Measurements from ENCODE around the gene TICAM1. TPM values are rescaled to one million over a fixed set of nuclear protein-coding genes. Genes with fewer than 3 reads are reported as not detected.

Gene TICAM1
- total and polyA plus RNA-seq, 2 of the 13 experiments (the other 11 are each of a cell fraction or from before 2014, with no cell fraction given) = 0.33 to 0.95 TPM

DNA sequence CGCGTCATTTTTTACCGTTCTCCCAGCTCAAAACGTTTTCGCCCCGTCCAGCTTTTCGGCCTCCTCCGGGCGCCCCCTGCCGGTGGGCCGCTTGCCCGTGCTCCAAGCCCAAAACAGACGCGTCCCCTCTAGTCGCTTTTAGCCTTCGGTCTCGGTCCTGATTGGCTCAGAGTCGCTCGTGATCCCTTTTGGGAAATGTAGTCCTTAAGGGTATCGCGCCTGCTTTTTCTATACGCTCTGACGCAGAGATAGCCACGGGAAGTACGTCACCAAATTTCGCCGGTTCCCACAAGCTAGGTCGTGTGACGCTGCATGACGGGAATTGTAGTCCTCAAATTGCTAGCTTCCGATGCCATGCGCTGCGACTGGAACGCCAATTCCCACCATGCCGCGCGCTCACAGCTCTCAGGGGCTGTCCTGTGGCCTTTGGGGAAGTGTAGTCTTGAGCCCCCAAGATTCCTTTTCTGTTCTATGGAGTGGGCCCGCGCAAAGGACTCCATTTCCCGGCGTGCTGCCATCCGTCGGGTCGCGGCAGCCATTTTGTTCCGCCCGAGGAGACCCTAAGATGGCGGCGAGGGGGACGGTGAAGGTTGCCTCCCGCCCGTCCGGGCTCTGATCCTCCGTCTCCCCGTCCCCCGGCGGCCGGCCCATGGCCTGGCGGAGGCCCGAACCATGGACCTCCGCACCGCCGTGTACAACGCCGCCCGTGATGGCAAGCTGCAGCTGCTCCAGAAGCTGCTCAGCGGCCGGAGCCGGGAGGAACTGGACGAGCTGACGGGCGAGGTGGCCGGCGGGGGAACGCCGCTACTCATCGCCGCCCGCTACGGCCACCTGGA, 40.1 kb downstream of the TICAM1 start, which contains the start of gene FEM1A (continued):
- TF ChIP-seq, protein P1, sequence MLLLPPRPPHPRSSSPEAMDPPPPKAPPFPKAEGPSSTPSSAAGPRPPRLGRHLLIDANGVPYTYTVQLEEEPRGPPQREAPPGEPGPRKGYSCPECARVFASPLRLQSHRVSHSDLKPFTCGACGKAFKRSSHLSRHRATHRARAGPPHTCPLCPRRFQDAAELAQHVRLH (CRISPR knock-in tag; IDR thresholded peaks at IDR 0.05; ENCODE audit: borderline replicate concordance, low read depth) = no peak
- TF ChIP-seq ZSCAN21 (CRISPR knock-in tag; IDR thresholded peaks at IDR 0.05; ENCODE audit: borderline replicate concordance) (peak; percentile 19; the same call in 1 of the 2 replicates), ZNF839 (CRISPR knock-in tag; IDR thresholded peaks at IDR 0.05; ENCODE audit: borderline replicate concordance) (no peak), PTBP1 (IDR thresholded peaks at IDR 0.05; ENCODE audit: low read depth, low read length, poor library complexity, severe bottlenecking) (no peak), ZNF333 (CRISPR knock-in tag; IDR thresholded peaks at IDR 0.05; ENCODE audit: borderline replicate concordance) (no peak; the same call in 1 of the 2 replicates), HNRNPL (IDR thresholded peaks at IDR 0.05; ENCODE audit: low read depth, low read length) (0 out of 2 replicates have a peak, but pooled peaks have one; percentile 42), ONECUT2 (CRISPR knock-in tag; IDR thresholded peaks at IDR 0.05) (no peak), ZZZ3 (CRISPR knock-in tag; IDR thresholded peaks at IDR 0.05; ENCODE audit: borderline replicate concordance) (peak; percentile 81; the same call in 1 of the 2 replicates), HNF4A (CRISPR knock-in tag; IDR thresholded peaks at IDR 0.05) (peak; percentile 37; the same call in 1 of the 2 replicates), GLI4 (CRISPR knock-in tag; IDR thresholded peaks at IDR 0.05; ENCODE audit: borderline replicate concordance) (peak; percentile 75; the same call in 1 of the 2 replicates), ERF (CRISPR knock-in tag; IDR thresholded peaks at IDR 0.05) (no peak), POLR2AphosphoS2 (IDR thresholded peaks at IDR 0.05; ENCODE audit: low read depth, low read length) (no peak), ZNF775 (CRISPR knock-in tag; IDR thresholded peaks at IDR 0.05; ENCODE audit: borderline replicate concordance) (no peak), GATAD1 (CRISPR knock-in tag; IDR thresholded peaks at IDR 0.05) (peak; percentile 97), ZNF7 (CRISPR knock-in tag; IDR thresholded peaks at IDR 0.05) (no peak), DNMT3B (CRISPR knock-in tag; conservative IDR thresholded peaks at IDR 0.05) (no peak), ZFP62 (CRISPR knock-in tag; IDR thresholded peaks at IDR 0.05) (peak; percentile 99)
- TF ChIP-seq, protein P2, sequence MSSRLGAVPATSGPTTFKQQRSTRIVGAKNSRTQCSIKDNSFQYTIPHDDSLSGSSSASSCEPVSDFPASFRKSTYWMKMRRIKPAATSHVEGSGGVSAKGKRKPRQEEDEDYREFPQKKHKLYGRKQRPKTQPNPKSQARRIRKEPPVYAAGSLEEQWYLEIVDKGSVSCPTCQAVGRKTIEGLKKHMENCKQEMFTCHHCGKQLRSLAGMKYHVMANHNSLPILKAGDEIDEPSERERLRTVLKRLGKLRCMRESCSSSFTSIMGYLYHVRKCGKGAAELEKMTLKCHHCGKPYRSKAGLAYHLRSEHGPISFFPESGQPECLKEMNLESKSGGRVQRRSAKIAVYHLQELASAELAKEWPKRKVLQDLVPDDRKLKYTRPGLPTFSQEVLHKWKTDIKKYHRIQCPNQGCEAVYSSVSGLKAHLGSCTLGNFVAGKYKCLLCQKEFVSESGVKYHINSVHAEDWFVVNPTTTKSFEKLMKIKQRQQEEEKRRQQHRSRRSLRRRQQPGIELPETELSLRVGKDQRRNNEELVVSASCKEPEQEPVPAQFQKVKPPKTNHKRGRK (CRISPR knock-in tag; IDR thresholded peaks at IDR 0.05) = no peak
- TF ChIP-seq, protein P3, sequence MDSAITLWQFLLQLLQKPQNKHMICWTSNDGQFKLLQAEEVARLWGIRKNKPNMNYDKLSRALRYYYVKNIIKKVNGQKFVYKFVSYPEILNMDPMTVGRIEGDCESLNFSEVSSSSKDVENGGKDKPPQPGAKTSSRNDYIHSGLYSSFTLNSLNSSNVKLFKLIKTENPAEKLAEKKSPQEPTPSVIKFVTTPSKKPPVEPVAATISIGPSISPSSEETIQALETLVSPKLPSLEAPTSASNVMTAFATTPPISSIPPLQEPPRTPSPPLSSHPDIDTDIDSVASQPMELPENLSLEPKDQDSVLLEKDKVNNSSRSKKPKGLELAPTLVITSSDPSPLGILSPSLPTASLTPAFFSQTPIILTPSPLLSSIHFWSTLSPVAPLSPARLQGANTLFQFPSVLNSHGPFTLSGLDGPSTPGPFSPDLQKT (CRISPR knock-in tag; IDR thresholded peaks at IDR 0.05; ENCODE audit: borderline replicate concordance) = no peak
- TF ChIP-seq, protein P4, sequence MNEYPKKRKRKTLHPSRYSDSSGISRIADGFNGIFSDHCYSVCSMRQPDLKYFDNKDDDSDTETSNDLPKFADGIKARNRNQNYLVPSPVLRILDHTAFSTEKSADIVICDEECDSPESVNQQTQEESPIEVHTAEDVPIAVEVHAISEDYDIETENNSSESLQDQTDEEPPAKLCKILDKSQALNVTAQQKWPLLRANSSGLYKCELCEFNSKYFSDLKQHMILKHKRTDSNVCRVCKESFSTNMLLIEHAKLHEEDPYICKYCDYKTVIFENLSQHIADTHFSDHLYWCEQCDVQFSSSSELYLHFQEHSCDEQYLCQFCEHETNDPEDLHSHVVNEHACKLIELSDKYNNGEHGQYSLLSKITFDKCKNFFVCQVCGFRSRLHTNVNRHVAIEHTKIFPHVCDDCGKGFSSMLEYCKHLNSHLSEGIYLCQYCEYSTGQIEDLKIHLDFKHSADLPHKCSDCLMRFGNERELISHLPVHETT (CRISPR knock-in tag; conservative IDR thresholded peaks at IDR 0.05) = 0 out of 2 replicates have a peak, but pooled peaks have one; percentile 11
- TF ChIP-seq, protein P5, sequence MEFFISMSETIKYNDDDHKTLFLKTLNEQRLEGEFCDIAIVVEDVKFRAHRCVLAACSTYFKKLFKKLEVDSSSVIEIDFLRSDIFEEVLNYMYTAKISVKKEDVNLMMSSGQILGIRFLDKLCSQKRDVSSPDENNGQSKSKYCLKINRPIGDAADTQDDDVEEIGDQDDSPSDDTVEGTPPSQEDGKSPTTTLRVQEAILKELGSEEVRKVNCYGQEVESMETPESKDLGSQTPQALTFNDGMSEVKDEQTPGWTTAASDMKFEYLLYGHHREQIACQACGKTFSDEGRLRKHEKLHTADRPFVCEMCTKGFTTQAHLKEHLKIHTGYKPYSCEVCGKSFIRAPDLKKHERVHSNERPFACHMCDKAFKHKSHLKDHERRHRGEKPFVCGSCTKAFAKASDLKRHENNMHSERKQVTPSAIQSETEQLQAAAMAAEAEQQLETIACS (CRISPR knock-in tag; IDR thresholded peaks at IDR 0.05) = no peak
- TF ChIP-seq, protein P6, sequence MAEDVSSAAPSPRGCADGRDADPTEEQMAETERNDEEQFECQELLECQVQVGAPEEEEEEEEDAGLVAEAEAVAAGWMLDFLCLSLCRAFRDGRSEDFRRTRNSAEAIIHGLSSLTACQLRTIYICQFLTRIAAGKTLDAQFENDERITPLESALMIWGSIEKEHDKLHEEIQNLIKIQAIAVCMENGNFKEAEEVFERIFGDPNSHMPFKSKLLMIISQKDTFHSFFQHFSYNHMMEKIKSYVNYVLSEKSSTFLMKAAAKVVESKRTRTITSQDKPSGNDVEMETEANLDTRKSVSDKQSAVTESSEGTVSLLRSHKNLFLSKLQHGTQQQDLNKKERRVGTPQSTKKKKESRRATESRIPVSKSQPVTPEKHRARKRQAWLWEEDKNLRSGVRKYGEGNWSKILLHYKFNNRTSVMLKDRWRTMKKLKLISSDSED (CRISPR knock-in tag; IDR thresholded peaks at IDR 0.05) = no peak

Data from HepG2 (cell line).